RWPE2 (cell line): Measurements from ENCODE around the gene CXXC5.
A peak's percentile ranks its signal among the peaks of the same experiment; 100 is the strongest.

Source experiments
- ATAC-seq: fragments of 200-7000 bp; cut with Tn5 transposase; 3 replicates; pipeline ENCODE4 v1.9.1; 2021; ENCODE audit warnings: low read depth
- DNase-seq: peaks from one replicate; pipeline ENCODE4 v3.0.0-alpha.2; 2020; ENCODE audit warnings: low spot score
- H3K27ac ChIP-seq: fragments of 450-650 bp; 2 replicates; pipeline ENCODE4 v1.5.1; 2017; ENCODE audit warnings: mild to moderate bottlenecking; ENCODE audit not compliant: poor library complexity, severe bottlenecking
- H3K27me3 ChIP-seq: fragments of 250-450 bp; sonication (Bioruptor Pico); 2 replicates; pipeline ENCODE4 v1.5.1; 2021; ENCODE audit warnings: mild to moderate bottlenecking, moderate library complexity; ENCODE audit not compliant: insufficient read depth, poor library complexity, severe bottlenecking
- H3K36me3 ChIP-seq: fragments of 250-450 bp; sonication (Bioruptor Pico); 2 replicates; pipeline ENCODE4 v1.5.1; 2020; ENCODE audit warnings: low read depth, mild to moderate bottlenecking, moderate library complexity
- H3K4me1 ChIP-seq: fragments of 250-450 bp; sonication (Bioruptor Pico); 2 replicates; pipeline ENCODE4 v1.5.1; 2021; ENCODE audit warnings: mild to moderate bottlenecking, moderate library complexity; ENCODE audit not compliant: insufficient read depth, poor library complexity, severe bottlenecking
- H3K4me3 ChIP-seq: fragments of 250-450 bp; sonication (Bioruptor Pico); 2 replicates; pipeline ENCODE4 v1.5.1; 2021; ENCODE audit warnings: mild to moderate bottlenecking, moderate library complexity; ENCODE audit not compliant: severe bottlenecking
- H3K9me3 ChIP-seq: fragments of 250-450 bp; sonication (Bioruptor Pico); 2 replicates; pipeline ENCODE4 v1.5.1; 2021; ENCODE audit warnings: mild to moderate bottlenecking, moderate library complexity; ENCODE audit not compliant: severe bottlenecking
- TF ChIP-seq, protein P1 (sequence below): fragments of 450-650 bp; IDR thresholded peaks from one replicate; pipeline ENCODE4 v1.5.1; 2017; ENCODE audit warnings: mild to moderate bottlenecking, moderate library complexity; ENCODE audit not compliant: poor library complexity, severe bottlenecking

CXXC5 gene

DNA sequence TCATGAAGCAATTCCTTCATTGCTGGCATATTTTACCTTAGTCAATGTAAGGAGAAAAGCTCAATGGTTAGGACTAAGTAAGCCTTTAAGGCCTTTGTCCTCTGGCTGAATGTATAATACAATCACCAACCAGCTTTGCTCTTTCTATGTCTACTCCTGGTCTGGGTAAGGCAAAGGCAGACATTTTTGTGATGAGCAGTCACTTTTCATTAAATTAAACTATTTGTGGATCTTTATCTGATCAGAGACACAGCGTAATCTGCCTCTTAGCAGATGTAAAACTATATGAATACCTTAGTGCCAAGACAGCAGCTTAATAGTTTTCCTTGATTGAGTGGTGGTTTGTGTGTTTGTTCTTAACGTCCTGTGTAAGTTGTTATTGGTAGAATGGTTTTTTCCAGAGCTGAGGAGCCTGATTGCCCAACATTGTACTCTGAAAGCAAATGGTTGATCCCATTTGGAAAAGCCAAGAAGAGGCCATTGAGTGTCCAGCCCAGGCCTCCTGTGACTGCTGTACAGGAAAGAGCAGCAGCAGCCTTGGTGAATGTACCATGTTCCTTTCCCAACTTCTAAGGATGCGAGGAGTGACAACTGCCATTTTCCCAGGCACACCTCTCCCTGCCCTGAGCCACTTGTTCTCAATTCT lies 16.5 kb upstream of the CXXC5 start:
- Histone ChIP-seq H3K4me3 (no peak overlapping the region), H3K27ac (no peak overlapping the region), H3K36me3 (peaks cover 29% of the 10 kb centered on the region), H3K27me3 (no peaks in the 10 kb centered on the region), H3K4me1 (peaks cover 8% of the 10 kb centered on the region), H3K9me3 (no peaks in the 10 kb centered on the region)
- TF ChIP-seq, protein P1, sequence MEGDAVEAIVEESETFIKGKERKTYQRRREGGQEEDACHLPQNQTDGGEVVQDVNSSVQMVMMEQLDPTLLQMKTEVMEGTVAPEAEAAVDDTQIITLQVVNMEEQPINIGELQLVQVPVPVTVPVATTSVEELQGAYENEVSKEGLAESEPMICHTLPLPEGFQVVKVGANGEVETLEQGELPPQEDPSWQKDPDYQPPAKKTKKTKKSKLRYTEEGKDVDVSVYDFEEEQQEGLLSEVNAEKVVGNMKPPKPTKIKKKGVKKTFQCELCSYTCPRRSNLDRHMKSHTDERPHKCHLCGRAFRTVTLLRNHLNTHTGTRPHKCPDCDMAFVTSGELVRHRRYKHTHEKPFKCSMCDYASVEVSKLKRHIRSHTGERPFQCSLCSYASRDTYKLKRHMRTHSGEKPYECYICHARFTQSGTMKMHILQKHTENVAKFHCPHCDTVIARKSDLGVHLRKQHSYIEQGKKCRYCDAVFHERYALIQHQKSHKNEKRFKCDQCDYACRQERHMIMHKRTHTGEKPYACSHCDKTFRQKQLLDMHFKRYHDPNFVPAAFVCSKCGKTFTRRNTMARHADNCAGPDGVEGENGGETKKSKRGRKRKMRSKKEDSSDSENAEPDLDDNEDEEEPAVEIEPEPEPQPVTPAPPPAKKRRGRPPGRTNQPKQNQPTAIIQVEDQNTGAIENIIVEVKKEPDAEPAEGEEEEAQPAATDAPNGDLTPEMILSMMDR = no peak
- ATAC-seq (no peak), DNase-seq (no peak)

DNA sequence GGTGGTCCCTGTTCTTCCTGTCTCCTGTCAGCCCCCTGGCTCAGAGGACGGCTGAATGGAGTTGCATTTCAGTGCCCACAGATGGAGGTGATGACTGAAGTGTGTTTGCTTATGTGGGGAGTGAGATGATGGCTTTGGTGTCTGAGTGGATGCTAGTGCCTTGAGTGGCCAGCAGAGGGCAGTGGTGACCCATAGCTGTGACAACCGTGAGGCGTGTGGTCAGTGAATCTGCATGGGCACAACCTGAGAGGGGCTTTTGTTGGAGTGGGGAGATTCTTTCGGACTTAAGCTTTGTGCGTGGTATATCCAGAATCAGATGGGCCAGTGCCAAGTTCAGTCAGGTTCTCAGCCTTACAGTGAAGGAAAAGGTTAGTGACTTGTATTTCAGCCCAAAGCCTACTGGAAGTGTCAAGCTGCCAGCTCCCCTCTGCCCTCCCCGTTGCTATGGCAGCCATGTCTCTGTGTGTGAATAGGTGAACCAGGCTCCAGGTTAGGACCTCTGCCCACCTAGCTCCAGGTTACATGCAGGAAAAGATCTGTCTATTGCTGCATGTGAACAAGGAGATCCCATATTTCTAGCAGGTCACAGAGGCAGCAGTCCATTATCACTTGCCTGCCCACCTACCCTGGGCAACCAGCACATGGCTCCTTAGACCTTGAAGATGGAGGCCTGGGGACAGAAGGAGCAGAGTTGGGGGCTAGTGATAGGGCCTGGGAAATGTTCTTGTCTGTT lies 14.7 kb upstream of the CXXC5 start:
- peaks cover 8% of the 10 kb centered on the region for H3K4me1 ChIP-seq
- ATAC-seq (peak; percentile 71), DNase-seq (peak; percentile 69)
- no peak overlapping the region for H3K4me3 ChIP-seq
- no peak overlapping the region for H3K27ac ChIP-seq
- H3K27me3 ChIP-seq = no peaks in the 10 kb centered on the region
- H3K9me3 ChIP-seq = no peaks in the 10 kb centered on the region
- TF ChIP-seq, protein P1 = peak; percentile 99
- peaks cover 11% of the 10 kb centered on the region; the same call in 1 of the 2 replicates for H3K36me3 ChIP-seq

DNA sequence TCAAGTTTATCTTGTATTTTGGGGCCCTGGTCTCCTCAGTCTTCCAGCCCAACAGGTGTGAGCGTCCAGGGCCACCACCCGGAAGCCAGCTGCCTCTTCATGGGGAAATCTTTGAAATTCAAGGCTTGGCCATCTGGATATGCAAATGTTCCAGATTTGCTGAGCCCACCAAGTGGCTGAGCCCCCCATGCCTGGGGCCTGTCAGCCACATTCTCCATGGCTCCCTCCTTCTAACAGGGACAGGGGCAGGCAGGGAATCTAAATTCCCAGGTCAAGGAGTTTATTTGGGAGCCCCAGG lies 14.2 kb upstream of the CXXC5 start:
- no peaks in the 10 kb centered on the region for H3K9me3 ChIP-seq
- no peak overlapping the region for H3K4me3 ChIP-seq
- TF ChIP-seq, protein P1 = no peak
- peaks cover 8% of the 10 kb centered on the region for H3K4me1 ChIP-seq
- ATAC-seq (no peak), DNase-seq (no peak)
- no peaks in the 10 kb centered on the region for H3K27me3 ChIP-seq
- no peak overlapping the region for H3K27ac ChIP-seq
- H3K36me3 ChIP-seq = peaks cover 9% of the 10 kb centered on the region; the same call in 1 of the 2 replicates

DNA sequence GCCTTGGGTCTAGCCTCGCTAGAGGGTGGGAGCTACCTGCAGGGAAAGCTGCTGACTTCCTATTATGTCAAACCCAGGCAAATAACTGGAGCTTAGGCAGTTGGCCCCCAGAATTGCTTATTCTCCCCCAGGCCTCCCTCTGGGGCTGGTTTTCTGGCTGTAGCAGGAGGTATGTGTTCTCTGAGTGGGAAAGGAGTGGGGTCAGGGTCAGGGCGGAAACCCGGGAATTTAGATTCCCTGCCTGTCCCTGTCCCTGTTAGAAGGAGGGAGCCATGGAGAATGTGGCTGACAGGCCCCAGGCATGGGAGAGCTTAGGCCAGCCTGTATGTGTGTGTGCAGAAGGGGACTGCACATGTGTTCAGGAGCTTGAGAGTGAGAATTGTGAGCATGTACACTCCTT lies 13.6 kb upstream of the CXXC5 start:
- ATAC-seq (no peak), DNase-seq (no peak)
- H3K4me1 ChIP-seq = peaks cover 8% of the 10 kb centered on the region
- H3K27me3 ChIP-seq = no peaks in the 10 kb centered on the region
- no peak overlapping the region for H3K4me3 ChIP-seq
- H3K9me3 ChIP-seq = no peaks in the 10 kb centered on the region
- TF ChIP-seq, protein P1 = no peak
- H3K27ac ChIP-seq = no peak overlapping the region
- H3K36me3 ChIP-seq = peaks cover 3% of the 10 kb centered on the region; the same call in 1 of the 2 replicates

DNA sequence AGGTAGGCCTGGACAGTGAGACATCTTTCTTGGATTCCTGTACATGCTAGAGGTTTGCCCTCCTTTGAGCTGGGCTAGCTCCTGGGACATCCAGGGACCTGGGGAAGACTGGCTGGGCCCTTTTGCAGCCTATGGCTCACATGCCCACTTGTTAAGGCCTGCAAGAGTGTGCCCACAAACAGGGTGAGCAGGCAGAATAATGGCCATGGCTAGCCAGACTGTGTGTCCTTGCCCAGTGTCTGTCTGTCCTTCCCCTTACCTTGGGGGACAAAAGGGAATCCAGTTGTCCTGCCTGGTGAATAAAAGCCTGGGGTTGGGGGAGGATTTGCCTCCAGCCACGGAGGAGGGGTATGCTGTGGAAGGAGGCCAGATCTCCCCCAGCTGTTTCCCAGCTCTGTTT lies 13.0 kb upstream of the CXXC5 start:
- Histone ChIP-seq H3K27ac (peak overlapping the region; percentile 32), H3K4me1 (peaks cover 8% of the 10 kb centered on the region), H3K4me3 (no peak overlapping the region)

More for the DNA sequence above, 13.0 kb upstream of the CXXC5 start:
- H3K9me3 ChIP-seq = no peaks in the 10 kb centered on the region
- ATAC-seq (no peak), DNase-seq (no peak)
- no peaks in the 10 kb centered on the region for H3K36me3 ChIP-seq
- no peaks in the 10 kb centered on the region for H3K27me3 ChIP-seq
- TF ChIP-seq, protein P1 = no peak
